Upper lobe of right lung (tissue), 1 donor: ENCODE measurements around the gene DDX39A. TPM values are rescaled to one million over a fixed set of nuclear protein-coding genes. Genes with fewer than 3 reads are reported as not detected.
A peak's percentile ranks its signal among the peaks of the same experiment; 100 is the strongest.

ENCODE experiments used
- ATAC-seq: fragments of 200-7000 bp; cut with Tn5 transposase; one replicate; pipeline ENCODE4 v1.9.1; 2020; ENCODE audit warnings: mild to moderate bottlenecking, moderate library complexity
- DNase-seq: peaks from one replicate; pipeline ENCODE4 v3.0.0-alpha.2; 2020
- H3K27ac ChIP-seq: fragments of 200-600 bp; one replicate; pipeline ENCODE4 v1.8.0; 2022
- H3K27me3 ChIP-seq: fragments of 200-600 bp; one replicate; pipeline ENCODE4 v1.8.0; 2022; ENCODE audit warnings: mild to moderate bottlenecking
- H3K36me3 ChIP-seq: fragments of 200-600 bp; one replicate; pipeline ENCODE4 v1.8.0; 2022
- H3K4me1 ChIP-seq: fragments of 200-600 bp; one replicate; pipeline ENCODE4 v1.8.0; 2022
- H3K4me3 ChIP-seq: fragments of 200-600 bp; one replicate; pipeline ENCODE4 v1.8.0; 2022; ENCODE audit warnings: mild to moderate bottlenecking
- H3K9me3 ChIP-seq: fragments of 200-600 bp; one replicate; pipeline ENCODE4 v1.8.0; 2022
- CTCF ChIP-seq: fragments of 200-600 bp; IDR thresholded peaks from one replicate; pipeline ENCODE4 v1.8.0; 2022; ENCODE audit warnings: antibody characterized with exemption
- intact Hi-C: fragments of 100-400 bp; cut with DNase I; formaldehyde crosslinking; loops from one replicate; pipeline ENCODE4 v1.11.0; 2022
- total RNA-seq: library from RNA; stranded (reverse); fragmentation: NEBNext Ultra II Directional; extraction: Animal tissue kit (Norgen Biotek cat#: 25700); gene quantifications from one replicate; pipeline ENCODE4 v1.2.1, GENCODE V29; 2021
- donor health status: DM: no; HTN: yes; CAD: no; lungs with severe emphysema.

DDX39A gene
- total RNA-seq, 1 donor from 2014 or later: 63.0 TPM

GRCh38 chr19:14443632-14444216 is 24.6 kb upstream of the DDX39A start:
- Histone ChIP-seq H3K36me3 (peaks cover 78% of the 10 kb centered on the region), H3K27me3 (no peaks in the 10 kb centered on the region), H3K27ac (no peak overlapping the region), H3K9me3 (no peaks in the 10 kb centered on the region), H3K4me1 (peaks cover 24% of the 10 kb centered on the region), H3K4me3 (no peak overlapping the region)
- ATAC-seq: no peak
- no peak for DNase-seq
- no peak for TF ChIP-seq CTCF
- intact Hi-C loops: no loop called here

GRCh38 chr19:14442891-14443631 is 23.9 kb upstream of the DDX39A start:
- Histone ChIP-seq H3K4me3 (no peak overlapping the region), H3K36me3 (peaks cover 72% of the 10 kb centered on the region), H3K4me1 (peaks cover 30% of the 10 kb centered on the region), H3K9me3 (no peaks in the 10 kb centered on the region), H3K27me3 (no peaks in the 10 kb centered on the region), H3K27ac (no peak overlapping the region)
- DNase-seq (no peak), ATAC-seq (no peak)
- TF ChIP-seq CTCF: no peak
- intact Hi-C loops: no loop called here

GRCh38 chr19:14441041-14441938 is 22.1 kb upstream of the DDX39A start:
- H3K9me3 ChIP-seq: no peaks in the 10 kb centered on the region
- H3K36me3 ChIP-seq: peaks cover 54% of the 10 kb centered on the region
- peaks cover 32% of the 10 kb centered on the region for H3K4me1 ChIP-seq
- peak overlapping the region; percentile 47 for H3K4me3 ChIP-seq
- TF ChIP-seq CTCF: no peak
- intact Hi-C loops: no loop called here
- no peak for DNase-seq
- no peak for ATAC-seq
- H3K27me3 ChIP-seq: no peaks in the 10 kb centered on the region
- no peak overlapping the region for H3K27ac ChIP-seq

GRCh38 chr19:14440049-14440448 is 20.9 kb upstream of the DDX39A start:
- intact Hi-C loops: no loop called here
- Histone ChIP-seq H3K27me3 (no peaks in the 10 kb centered on the region), H3K4me1 (peaks cover 39% of the 10 kb centered on the region), H3K9me3 (no peaks in the 10 kb centered on the region), H3K4me3 (peak overlapping the region; percentile 47), H3K36me3 (peaks cover 42% of the 10 kb centered on the region), H3K27ac (peak overlapping the region; percentile 74)
- no peak for TF ChIP-seq CTCF
- DNase-seq (peak; percentile 91), ATAC-seq (peak; percentile 91)

- no peak for DNase-seq
- ATAC-seq: no peak
- H3K4me3 ChIP-seq: no peak overlapping the region
- H3K27me3 ChIP-seq: no peaks in the 10 kb centered on the region
- peaks cover 31% of the 10 kb centered on the region for H3K36me3 ChIP-seq
- no peak for TF ChIP-seq CTCF
- no peaks in the 10 kb centered on the region for H3K9me3 ChIP-seq
- intact Hi-C loops: no loop called here
- H3K27ac ChIP-seq: no peak overlapping the region
- H3K4me1 ChIP-seq: peaks cover 49% of the 10 kb centered on the region
These were observed 19.9 kb upstream of the DDX39A start for GRCh38 chr19:14439014-14439413.
